HCT116 (cell line): Measurements from ENCODE around the gene CD248.

Experiments
- EZH2 ChIP-seq: fragments of 200-600 bp; sonication (generic); IDR thresholded peaks from 2 replicates; pipeline ENCODE4 v1.6.1; 2017; ENCODE audit warnings: antibody characterized with exemption, mixed run types
- POLR2AphosphoS5 ChIP-seq: IDR thresholded peaks from 2 replicates; pipeline ENCODE4 v1.6.1; 2011; ENCODE audit warnings: mild to moderate bottlenecking, low read depth, low read length, moderate library complexity
- REST ChIP-seq: IDR thresholded peaks from 2 replicates; pipeline ENCODE4 v1.6.1; 2012; ENCODE audit warnings: low read depth

- no peak for TF ChIP-seq POLR2AphosphoS5
- no peak for TF ChIP-seq REST
- no peak for TF ChIP-seq EZH2
Observed at GRCh38 chr11:66315498-66315885, 1.4 kb downstream of the CD248 start.
